Keratinocyte (primary cell): Measurements from ENCODE around the gene FTO. TPM values are rescaled to one million over a fixed set of nuclear protein-coding genes. Genes with fewer than 3 reads are reported as not detected.

Source experiments
- DNase-seq: peaks from one replicate; pipeline ENCODE4 v3.0.0-alpha.2; 2011; ENCODE audit warnings: low read depth, missing footprints, low spot score
- FAIRE-seq: peaks from 2 replicates; lab custom pipeline; 2011; peaks lifted over from hg19 to GRCh38; lab: Jason Lieb, UNC
- H2AFZ ChIP-seq: 2 replicates; pipeline ENCODE4 v1.6.0; 2012; ENCODE audit warnings: low read length, control low read depth, inconsistent platforms; ENCODE audit not compliant: control insufficient read depth
- H3K27ac ChIP-seq: 2 replicates; pipeline ENCODE4 v1.5.1; 2011; ENCODE audit warnings: low read length; ENCODE audit not compliant: control insufficient read depth, insufficient read depth
- H3K27me3 ChIP-seq: 3 replicates; pipeline ENCODE4 v1.6.0; 2011; ENCODE audit warnings: low read length; ENCODE audit not compliant: control insufficient read depth, insufficient read depth; ENCODE audit errors: extremely low read depth
- H3K36me3 ChIP-seq, 2 experiments: 2 replicates in 1 of 2; 3 replicates in 1 of 2; pipeline ENCODE4 v1.5.1; 2011; ENCODE audit warnings: low read length in 2 of 2, mild to moderate bottlenecking in 1 of 2; ENCODE audit not compliant: control insufficient read depth in 2 of 2, insufficient read depth in 2 of 2; ENCODE audit errors: extremely low read depth in 1 of 2
- H3K4me1 ChIP-seq: 3 replicates; pipeline ENCODE4 v1.5.1; 2011; ENCODE audit warnings: low read length; ENCODE audit not compliant: control insufficient read depth, insufficient read depth; ENCODE audit errors: extremely low read depth
- H3K4me2 ChIP-seq: 3 replicates; pipeline ENCODE4 v1.6.0; 2011; ENCODE audit warnings: low read depth, low read length; ENCODE audit not compliant: control insufficient read depth, insufficient read depth; ENCODE audit errors: extremely low read depth
- H3K4me3 ChIP-seq, 3 experiments: fragments of 200-600 bp in 1 of 3; sonication (generic) in 1 of 3; 2 replicates in 2 of 3; 3 replicates in 1 of 3; pipeline ENCODE4 v1.5.1; 2011 to 2016; ENCODE audit warnings: low read length in 3 of 3, mild to moderate bottlenecking in 3 of 3, control low read depth in 2 of 3, inconsistent platforms in 1 of 3, low read depth in 1 of 3, mixed read lengths in 1 of 3, mixed run types in 1 of 3, moderate library complexity in 1 of 3; ENCODE audit not compliant: control insufficient read depth in 2 of 3, insufficient read depth in 2 of 3; ENCODE audit errors: extremely low read depth in 1 of 3
- H3K79me2 ChIP-seq: 2 replicates; pipeline ENCODE4 v1.6.0; 2012; ENCODE audit warnings: low read length; ENCODE audit not compliant: control insufficient read depth, insufficient read depth
- H3K9ac ChIP-seq: 3 replicates; pipeline ENCODE4 v1.6.0; 2011; ENCODE audit warnings: low read length; ENCODE audit not compliant: control insufficient read depth, insufficient read depth; ENCODE audit errors: extremely low read depth
- H3K9me1 ChIP-seq: 3 replicates; pipeline ENCODE4 v1.6.0; 2011; ENCODE audit warnings: low read length; ENCODE audit not compliant: control insufficient read depth, insufficient read depth; ENCODE audit errors: extremely low read depth
- H3K9me3 ChIP-seq: 2 replicates; pipeline ENCODE4 v1.5.1; 2012; ENCODE audit warnings: low read depth, low read length; ENCODE audit not compliant: control insufficient read depth
- H4K20me1 ChIP-seq: 3 replicates; pipeline ENCODE4 v1.6.0; 2011; ENCODE audit warnings: low read length; ENCODE audit not compliant: control insufficient read depth, insufficient read depth; ENCODE audit errors: extremely low read depth
- CTCF ChIP-seq, 3 experiments: IDR thresholded peaks in 1 of 3; conservative IDR thresholded peaks in 1 of 3; optimal IDR thresholded peaks in 1 of 3; 2 replicates in 2 of 3; 3 replicates in 1 of 3; pipeline versions ENCODE3 to v1.5.1; 2011; ENCODE audit warnings: low read length in 3 of 3, mild to moderate bottlenecking in 3 of 3, moderate library complexity in 2 of 3, control low read depth in 1 of 3, inconsistent platforms in 1 of 3; ENCODE audit not compliant: insufficient read depth in 2 of 3; ENCODE audit errors: extremely low read depth in 1 of 3
- EZH2 ChIP-seq: IDR thresholded peaks from one replicate; pipeline ENCODE4 v1.6.1; 2012; ENCODE audit warnings: inconsistent platforms, mild to moderate bottlenecking, low read length, moderate library complexity
- dilution Hi-C: fragments of 300-500 bp; cut with MboI; formaldehyde crosslinking; loops from one replicate; pipeline ENCODE4 v1.7.0; 2020; ENCODE audit warnings: low sequenced_read_pairs; ENCODE audit not compliant: extremely low pct_ligation_motif_present
- polyA plus RNA-seq, 5 experiments: library from polyadenylated mRNA; depleted of rRNA in 3 of 5; stranded (reverse) in 3 of 5; stranded (forward) in 1 of 5; unstranded in 1 of 5; fragments of >200 nt; gene quantifications; 1 replicate in 1 of 5; 2 replicates in 3 of 5; 3 replicates in 1 of 5; pipeline versions ENCODE4 v1.2.1 to v1.2.3, GENCODE V29; 2011 to 2012; ENCODE audit warnings: missing spikeins in 2 of 5, low read depth in 1 of 5, low replicate concordance in 1 of 5

FTO gene
- polyA plus RNA-seq, 1 donor (not counting 4 experiments of a cell fraction or from before 2014, with no cell fraction given) = 56.4 TPM

- H4K20me1 ChIP-seq = no peaks in the 10 kb centered on the region
These were observed 269.1 kb downstream of the FTO start for GRCh38 chr16:53973021-53973420.

GRCh38 chr16:53974484-53975080 lies 270.6 kb downstream of the FTO start:
- H3K27ac ChIP-seq = no peak overlapping the region
- H2AFZ ChIP-seq = no peak overlapping the region
- no peaks in the 10 kb centered on the region for H3K4me1 ChIP-seq
- H4K20me1 ChIP-seq = no peaks in the 10 kb centered on the region
- no peak for DNase-seq
- no peaks in the 10 kb centered on the region for H3K79me2 ChIP-seq
- no peak overlapping the region for H3K4me3 ChIP-seq
- TF ChIP-seq CTCF (optimal IDR thresholded peaks at IDR 0.05 in 1 of 3, IDR thresholded peaks at IDR 0.05 in 1 of 3, conservative IDR thresholded peaks at IDR 0.05 in 1 of 3; ENCODE audit: extremely low read depth in 1 of 3, insufficient read depth in 2 of 3, low read length in 3 of 3) (no peak), EZH2 (no peak)
- H3K9ac ChIP-seq = no peak overlapping the region
- H3K9me3 ChIP-seq = no peaks in the 10 kb centered on the region
- dilution Hi-C loops = no loop called here
- FAIRE-seq = no peak
- H3K27me3 ChIP-seq = no peaks in the 10 kb centered on the region
- no peaks in the 10 kb centered on the region for H3K36me3 ChIP-seq
- no peaks in the 10 kb centered on the region for H3K9me1 ChIP-seq
- H3K4me2 ChIP-seq = no peak overlapping the region

More at GRCh38 chr16:53973021-53973420, 269.1 kb downstream of the FTO start:
- Histone ChIP-seq H3K4me3 (no peak overlapping the region), H3K4me2 (no peak overlapping the region), H3K27me3 (no peaks in the 10 kb centered on the region), H3K9ac (no peak overlapping the region), H2AFZ (no peak overlapping the region), H3K9me1 (no peaks in the 10 kb centered on the region), H3K27ac (no peak overlapping the region), H3K4me1 (peaks cover 5% of the 10 kb centered on the region), H3K36me3 (no peaks in the 10 kb centered on the region), H3K79me2 (no peaks in the 10 kb centered on the region), H3K9me3 (no peaks in the 10 kb centered on the region)
- FAIRE-seq = no peak
- TF ChIP-seq CTCF (optimal IDR thresholded peaks at IDR 0.05 in 1 of 3, IDR thresholded peaks at IDR 0.05 in 1 of 3, conservative IDR thresholded peaks at IDR 0.05 in 1 of 3; ENCODE audit: extremely low read depth in 1 of 3, insufficient read depth in 2 of 3, low read length in 3 of 3) = no peak
- no peak for TF ChIP-seq EZH2
- dilution Hi-C loops = no loop called here
- no peak for DNase-seq
